ENCODE data around the gene STAG1. TPM values are rescaled to one million over a fixed set of nuclear protein-coding genes. Genes with fewer than 3 reads are reported as not detected.

Gene STAG1
- total RNA-seq, 1 experiment from 2014 or later, result 34.6 TPM

DNA sequence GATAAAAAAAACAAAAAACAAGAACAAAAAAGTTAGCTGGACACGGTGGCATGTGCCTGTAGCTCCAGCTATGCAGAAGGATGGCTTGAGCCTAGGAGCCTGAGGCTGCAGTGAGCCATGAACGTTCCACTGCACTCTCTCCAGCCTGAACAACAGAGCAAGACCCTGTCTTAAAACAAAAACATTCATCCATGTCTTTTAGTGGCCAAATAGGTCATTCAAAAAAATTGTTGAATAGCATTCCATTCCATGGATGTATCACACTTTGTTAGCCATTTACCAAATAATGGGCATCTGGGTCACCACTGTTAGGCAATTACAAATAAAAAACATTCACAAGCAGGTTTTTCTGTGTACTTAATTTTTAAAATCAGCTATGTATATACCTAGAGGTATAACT lies 139.7 kb downstream of the STAG1 start:
- Histone ChIP-seq H3K23me2 (ENCODE audit: insufficient read length, low read depth, low read length, poor library complexity, severe bottlenecking) (no peaks in the 10 kb centered on the region), H4K5ac (ENCODE audit: insufficient read length, low read depth, low read length) (no peak overlapping the region), H3K23ac (ENCODE audit: insufficient read length, low read depth, low read length) (no peak overlapping the region), H2AFZ (ENCODE audit: low read length) (no peak overlapping the region), H3K4me1 (ENCODE audit: insufficient read depth, low read length) (no peaks in the 10 kb centered on the region), H3K18ac (ENCODE audit: insufficient read length, low read depth, low read length) (no peak overlapping the region), H2BK12ac (ENCODE audit: insufficient read length, low read depth, low read length) (no peak overlapping the region), H3K14ac (ENCODE audit: insufficient read depth, low read length) (no peak overlapping the region), H3K9ac (ENCODE audit: extremely low read depth, insufficient read length, low read length) (no peak overlapping the region), H3K79me1 (ENCODE audit: insufficient read depth, low read depth, low read length, poor library complexity, severe bottlenecking) (no peaks in the 10 kb centered on the region), H3K79me2 (ENCODE audit: insufficient read depth, low read length) (no peaks in the 10 kb centered on the region), H3K56ac (ENCODE audit: insufficient read length, low read depth, low read length) (no peak overlapping the region), H2BK15ac (ENCODE audit: low read depth, low read length) (no peak overlapping the region), H3K9me3 (ENCODE audit: control insufficient read depth, low read depth, low read length) (no peaks in the 10 kb centered on the region), H3K27me3 (ENCODE audit: insufficient read depth, low read length) (no peaks in the 10 kb centered on the region), H2BK5ac (ENCODE audit: insufficient read length, low read length) (no peak overlapping the region), H2AK5ac (ENCODE audit: insufficient read length, low read length) (no peak overlapping the region), H4K8ac (replicated peaks; ENCODE audit: insufficient read length, low read depth, low read length) (no peak overlapping the region), H3K4ac (ENCODE audit: low read depth, low read length) (no peak overlapping the region), H2BK20ac (ENCODE audit: low read depth, low read length, poor library complexity, severe bottlenecking) (no peak overlapping the region), H3T11ph (ENCODE audit: low read length) (no peak overlapping the region), H3K4me2 (ENCODE audit: insufficient read depth, insufficient read length, low read length) (no peak overlapping the region), H4K91ac (ENCODE audit: insufficient read length, low read depth, low read length) (no peak overlapping the region), H2BK120ac (ENCODE audit: low read depth, low read length, poor library complexity, severe bottlenecking) (no peak overlapping the region), H4K20me1 (ENCODE audit: control insufficient read depth, insufficient read depth, insufficient read length) (peaks cover 2% of the 10 kb centered on the region), H3K27ac (ENCODE audit: insufficient read length, low read depth, low read length) (no peak overlapping the region)
- Mint-ChIP-seq H3K4me1 (no peaks in the 10 kb centered on the region), H3K4me3 (no peak overlapping the region), H3K9me3 (no peaks in the 10 kb centered on the region), H3K36me3 (ENCODE audit: insufficient read depth in 1 of 3, low read depth in 3 of 3) (peaks cover 0 to 7% (median 0%) of the 10 kb centered on the region in 3 experiments; a peak in 2 of 7 replicates), H3K27me3 (ENCODE audit: low read depth) (no peaks in the 10 kb centered on the region), H3K27ac (no peak overlapping the region)
- DNase-seq, result no peak
- no CpG with 5 or more reads among the region's 2 CpGs for WGBS (ENCODE audit: extremely low coverage, insufficient read length, low lambda C conversion rate)
- TF ChIP-seq, protein P1, sequence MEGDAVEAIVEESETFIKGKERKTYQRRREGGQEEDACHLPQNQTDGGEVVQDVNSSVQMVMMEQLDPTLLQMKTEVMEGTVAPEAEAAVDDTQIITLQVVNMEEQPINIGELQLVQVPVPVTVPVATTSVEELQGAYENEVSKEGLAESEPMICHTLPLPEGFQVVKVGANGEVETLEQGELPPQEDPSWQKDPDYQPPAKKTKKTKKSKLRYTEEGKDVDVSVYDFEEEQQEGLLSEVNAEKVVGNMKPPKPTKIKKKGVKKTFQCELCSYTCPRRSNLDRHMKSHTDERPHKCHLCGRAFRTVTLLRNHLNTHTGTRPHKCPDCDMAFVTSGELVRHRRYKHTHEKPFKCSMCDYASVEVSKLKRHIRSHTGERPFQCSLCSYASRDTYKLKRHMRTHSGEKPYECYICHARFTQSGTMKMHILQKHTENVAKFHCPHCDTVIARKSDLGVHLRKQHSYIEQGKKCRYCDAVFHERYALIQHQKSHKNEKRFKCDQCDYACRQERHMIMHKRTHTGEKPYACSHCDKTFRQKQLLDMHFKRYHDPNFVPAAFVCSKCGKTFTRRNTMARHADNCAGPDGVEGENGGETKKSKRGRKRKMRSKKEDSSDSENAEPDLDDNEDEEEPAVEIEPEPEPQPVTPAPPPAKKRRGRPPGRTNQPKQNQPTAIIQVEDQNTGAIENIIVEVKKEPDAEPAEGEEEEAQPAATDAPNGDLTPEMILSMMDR (conservative IDR thresholded peaks at IDR 0.05), result no peak

Measured in H9 (cell line).